ENCODE measurements around the gene NPPC.
"Not testable (repeated sequence)": the region's sequence is repeated elsewhere in the genome, so short reads cannot be mapped to it uniquely, and the experiment has no call there.

NPPC gene

GRCh38 chr2:231894566-231895380 is 31.4 kb downstream of the NPPC start:
- in situ Hi-C loops (cut with MboI; ENCODE audit: low sequenced_read_pairs): no loop called here

- in situ Hi-C loops (cut with MboI; ENCODE audit: low sequenced_read_pairs): no loop called here
These were observed 34.7 kb downstream of the NPPC start for GRCh38 chr2:231891514-231891905.

DNA sequence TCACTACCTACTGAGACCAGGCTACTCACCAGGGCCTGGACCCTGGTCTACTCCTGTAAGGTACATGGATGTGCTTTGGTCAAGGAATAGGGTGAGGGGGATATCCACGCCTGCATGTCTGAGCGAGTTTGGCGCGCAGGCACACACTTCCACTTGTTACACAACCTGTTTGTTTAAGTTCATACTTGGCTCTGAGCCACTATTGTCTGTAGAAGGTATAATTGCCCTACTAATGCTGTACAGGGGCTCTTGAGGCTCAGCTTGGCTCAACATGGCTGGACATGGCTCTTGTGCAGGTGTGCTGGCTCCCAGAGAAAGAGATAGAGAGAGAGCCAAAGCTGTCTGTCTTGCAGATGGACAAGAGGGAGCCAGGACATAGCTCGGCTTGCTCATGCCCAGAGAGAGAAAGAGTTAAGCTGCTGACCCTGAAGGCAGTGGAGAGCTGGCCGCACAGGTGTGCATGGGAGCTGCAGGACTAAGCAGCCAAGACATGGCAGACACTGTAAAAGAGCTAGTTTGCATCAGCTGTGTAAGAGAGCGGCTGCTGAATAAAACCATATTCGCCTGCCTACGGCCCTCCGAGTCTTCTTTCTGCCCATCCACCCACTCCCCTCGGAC is 35.2 kb downstream of the NPPC start:
- in situ Hi-C loops (cut with MboI; ENCODE audit: low sequenced_read_pairs): no loop called here

DNA sequence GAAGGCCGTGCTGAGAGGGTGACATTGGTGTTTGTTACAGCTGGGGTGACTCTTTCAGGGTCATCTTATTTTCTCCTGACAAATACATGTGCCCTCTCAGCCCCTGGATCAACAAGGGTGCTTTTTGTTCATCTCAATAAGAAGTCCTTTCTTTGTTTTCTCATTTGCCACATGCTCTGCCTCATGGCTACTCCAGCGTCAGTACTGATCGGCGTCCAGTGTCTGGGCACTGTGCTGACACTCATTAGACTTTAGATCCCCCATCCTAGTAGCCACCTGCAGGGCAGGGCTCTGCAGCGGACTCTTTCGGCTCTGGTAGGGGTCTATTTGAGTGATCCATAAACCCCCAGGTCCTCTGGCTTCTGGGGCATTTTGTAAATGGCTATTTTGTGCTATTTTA is 38.4 kb downstream of the NPPC start:
- in situ Hi-C loops (cut with MboI; ENCODE audit: low sequenced_read_pairs): no loop called here

GRCh38 chr2:231886071-231886681 is 40.0 kb downstream of the NPPC start:
- in situ Hi-C loops (cut with MboI; ENCODE audit: low sequenced_read_pairs): no loop called here

DNA sequence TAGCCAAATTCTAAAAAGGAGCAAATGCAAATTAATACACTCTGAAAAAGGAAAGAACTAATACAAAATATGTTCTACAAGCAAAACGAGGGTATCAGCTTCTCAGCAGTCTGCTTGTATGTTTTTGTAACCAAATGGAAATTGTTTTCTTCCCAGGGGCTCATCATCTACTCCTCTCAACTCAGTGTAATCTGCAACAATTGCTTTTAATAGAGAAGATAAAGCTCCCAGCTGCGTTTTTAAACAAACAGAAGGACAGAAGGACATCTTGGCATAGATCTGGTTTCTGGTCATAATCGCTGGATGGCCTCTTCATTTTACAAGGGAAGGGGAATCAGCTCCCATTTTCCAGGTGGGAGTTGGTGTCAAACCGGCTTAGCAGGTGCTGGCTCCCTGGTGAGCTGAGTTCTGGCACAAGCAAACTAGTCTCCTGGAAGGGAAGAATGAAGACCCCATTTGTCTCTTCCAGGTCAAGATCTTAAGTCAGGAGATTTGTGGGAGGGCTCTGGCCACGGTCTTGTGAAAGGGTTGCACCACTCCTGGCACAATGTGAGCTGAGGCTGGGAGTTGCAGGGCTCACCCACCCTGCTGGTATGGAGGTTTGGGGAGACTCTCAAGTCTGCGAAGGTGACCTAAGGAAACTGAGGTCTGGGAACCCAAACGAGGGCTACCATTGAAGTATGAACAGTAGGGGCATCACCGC is 41.6 kb downstream of the NPPC start:
- in situ Hi-C loops (cut with MboI; ENCODE audit: low sequenced_read_pairs): no loop called here

DNA sequence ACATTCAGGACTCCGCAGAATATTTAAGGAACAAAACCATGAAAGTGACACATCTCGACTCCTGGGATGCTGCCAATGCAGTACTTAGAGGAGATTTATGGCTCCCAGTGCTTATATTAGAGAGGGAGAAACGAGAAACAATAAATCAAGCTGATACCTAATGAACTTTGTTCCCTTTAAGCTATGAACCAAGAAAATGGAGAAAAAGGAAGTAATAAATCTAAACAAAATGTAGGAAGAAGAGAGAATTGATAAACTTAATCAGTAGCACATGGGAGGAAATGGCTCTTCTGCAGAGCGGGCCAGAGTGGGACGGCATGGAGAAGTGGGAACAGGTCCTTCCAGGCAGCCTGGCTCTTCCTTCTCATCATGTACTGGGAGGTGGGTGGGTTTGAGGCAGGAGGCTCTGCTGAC is 42.7 kb downstream of the NPPC start:
- in situ Hi-C loops (cut with MboI; ENCODE audit: low sequenced_read_pairs): no loop called here

DNA sequence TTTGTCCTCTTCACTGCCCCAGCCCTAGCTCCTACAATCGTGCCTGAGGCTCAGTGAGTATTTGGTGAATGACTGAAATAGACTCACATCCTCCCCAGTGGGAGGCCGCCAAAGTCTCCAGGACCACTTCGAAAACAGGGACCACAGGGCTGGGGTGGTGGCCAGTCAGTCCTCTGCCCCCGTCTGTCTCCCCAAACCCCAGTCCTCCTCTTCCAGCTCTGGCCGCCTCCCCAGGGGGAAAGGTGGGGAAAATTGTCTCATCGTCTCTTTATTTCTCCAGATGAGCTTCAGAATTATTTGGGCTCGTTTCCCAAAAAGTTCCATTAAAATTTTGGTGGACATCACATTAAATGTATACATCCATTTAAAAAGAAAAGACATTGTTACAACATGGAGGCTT is 43.5 kb downstream of the NPPC start:
- in situ Hi-C loops (cut with MboI; ENCODE audit: low sequenced_read_pairs): no loop called here

DNA sequence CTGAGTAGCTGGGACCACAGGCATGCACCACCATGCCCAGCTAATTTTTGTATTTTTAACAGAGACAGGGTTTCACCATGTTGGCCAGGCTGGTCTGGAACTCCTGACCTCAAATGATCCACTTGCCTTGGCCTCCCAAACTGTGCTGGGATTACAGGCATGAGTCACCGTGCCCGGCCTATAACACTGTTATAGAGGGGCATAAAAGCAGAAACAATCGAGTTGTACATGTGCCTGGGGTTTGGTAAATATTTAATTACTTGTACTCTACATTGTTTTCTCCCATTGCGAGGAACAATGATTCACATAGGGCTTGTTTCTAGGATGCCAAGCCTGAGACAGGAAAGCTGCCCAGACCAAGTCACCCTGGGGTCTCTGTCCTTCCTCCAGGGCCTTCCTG is 45.8 kb downstream of the NPPC start:
- in situ Hi-C loops (cut with MboI; ENCODE audit: low sequenced_read_pairs): not testable (repeated sequence)

- in situ Hi-C loops (cut with MboI; ENCODE audit: low sequenced_read_pairs): no loop called here
These were observed 47.0 kb downstream of the NPPC start for GRCh38 chr2:231879216-231879615.

GRCh38 chr2:231877533-231878456 is 48.4 kb downstream of the NPPC start:
- in situ Hi-C loops (cut with MboI; ENCODE audit: low sequenced_read_pairs): no loop called here

GRCh38 chr2:231874944-231875343 is 51.3 kb downstream of the NPPC start:
- in situ Hi-C loops (cut with MboI; ENCODE audit: low sequenced_read_pairs): no loop called here
